Esophagus (tissue), 2 donors: ENCODE data around the gene GNG5. TPM values are rescaled to one million over a fixed set of nuclear protein-coding genes. Genes with fewer than 3 reads are reported as not detected.
"Not testable (repeated sequence)": the region's sequence is repeated elsewhere in the genome, so short reads cannot be mapped to it uniquely, and the experiment has no call there.

Experiments used
- H3K27ac ChIP-seq, 2 donors: one replicate each; pipeline ENCODE4 v1.5.1; 2013; ENCODE audit warnings: low read depth in 2 of 2, mild to moderate bottlenecking in 2 of 2, inconsistent platforms in 1 of 2, low read length in 1 of 2, moderate library complexity in 1 of 2
- H3K27me3 ChIP-seq, 2 donors: one replicate each; pipeline ENCODE4 v1.6.1; 2013; ENCODE audit warnings: low read length in 2 of 2, control low read depth in 1 of 2, mild to moderate bottlenecking in 1 of 2; ENCODE audit not compliant: insufficient read depth in 2 of 2, control insufficient read depth in 1 of 2
- H3K36me3 ChIP-seq, 2 donors: one replicate each; pipeline ENCODE4 v1.6.1; 2013; ENCODE audit warnings: low read length in 1 of 2; ENCODE audit not compliant: control insufficient read depth in 2 of 2, insufficient read depth in 2 of 2
- H3K4me1 ChIP-seq, 2 donors: one replicate each; pipeline ENCODE4 v1.6.1; 2013; ENCODE audit warnings: low read length in 1 of 2; ENCODE audit not compliant: control insufficient read depth in 2 of 2, insufficient read depth in 2 of 2
- H3K4me3 ChIP-seq, 2 donors: one replicate each; pipeline ENCODE4 v1.5.1; 2013; ENCODE audit warnings: low read length in 2 of 2, mild to moderate bottlenecking in 2 of 2, low read depth in 1 of 2, moderate library complexity in 1 of 2
- H3K9me3 ChIP-seq, 2 donors: one replicate each; pipeline ENCODE4 v1.6.1; 2013; ENCODE audit warnings: mild to moderate bottlenecking in 2 of 2, low read depth in 1 of 2, low read length in 1 of 2, moderate library complexity in 1 of 2; ENCODE audit not compliant: control insufficient read depth in 2 of 2, insufficient read depth in 1 of 2
- WGBS, 2 donors: extraction: QIAGEN DNeasy Blood & Tissue Kit; methylation state at CpG; one replicate each; pipeline ENCODE4 v1.1.7; 2013; 5-methylcytosine and 5-hydroxymethylcytosine counted together
- polyA plus RNA-seq, 2 donors: library from polyadenylated mRNA; stranded (reverse); fragments of 200-250 nt; gene quantifications; one replicate each; pipeline ENCODE4 v1.2.3, GENCODE V29; 2013
- donor health status: healthy with polysubstance abuse.
- donor health status: Bipolar disorder and iron deficiency.

Gene GNG5
- polyA plus RNA-seq, 2 donors: 104 to 121 TPM

DNA sequence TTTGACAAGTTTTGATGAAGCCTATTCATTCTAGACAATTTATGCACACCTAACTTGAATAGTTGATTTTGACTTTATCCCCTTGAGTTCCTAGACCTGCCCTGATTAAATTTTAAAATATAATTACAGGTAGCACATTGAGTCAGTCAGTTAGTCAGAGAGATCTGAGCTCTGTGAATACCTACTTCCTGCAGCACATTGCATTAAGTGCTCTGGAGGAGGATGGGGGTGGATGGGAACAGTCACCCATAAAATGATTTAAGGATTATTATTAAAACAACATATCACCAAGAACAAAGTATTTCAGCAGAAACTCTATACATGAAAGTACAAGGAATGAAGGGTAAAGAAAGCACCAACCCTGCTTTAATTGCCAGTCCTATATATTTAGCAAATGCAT is 39.1 kb downstream of the GNG5 start:
- Histone ChIP-seq H3K36me3 (no peaks in the 10 kb centered on the region), H3K9me3 (no peaks in the 10 kb centered on the region), H3K4me3 (no peak overlapping the region), H3K27ac (no peak overlapping the region), H3K4me1 (no peaks in the 10 kb centered on the region), H3K27me3 (no peaks in the 10 kb centered on the region)

DNA sequence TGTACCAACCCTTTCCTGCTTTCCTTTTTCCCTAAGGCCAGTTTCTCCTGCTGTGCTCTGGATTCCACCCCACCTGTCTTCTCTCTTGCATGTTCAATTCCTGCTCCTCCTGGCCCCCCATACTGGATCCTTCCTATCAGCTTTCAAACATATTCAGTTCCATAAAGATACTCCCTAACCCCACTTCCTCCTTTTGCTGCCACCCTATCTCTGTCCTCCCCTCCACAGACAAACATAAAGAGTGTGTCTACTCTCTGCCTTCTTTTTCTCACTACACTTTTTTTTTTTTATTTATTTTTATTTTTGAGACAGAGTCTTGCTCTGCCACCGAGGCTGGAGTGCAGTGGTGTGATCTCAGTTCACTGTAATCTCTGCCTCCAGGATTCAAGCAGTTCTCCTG is 44.3 kb downstream of the GNG5 start:
- Histone ChIP-seq H3K27me3 (no peaks in the 10 kb centered on the region), H3K9me3 (no peaks in the 10 kb centered on the region), H3K36me3 (no peaks in the 10 kb centered on the region), H3K4me3 (no peak overlapping the region), H3K27ac (no peak overlapping the region), H3K4me1 (no peaks in the 10 kb centered on the region)
- WGBS, 2 donors: 71 to 81% methylated on average over 1 of the region's 1 CpG

DNA sequence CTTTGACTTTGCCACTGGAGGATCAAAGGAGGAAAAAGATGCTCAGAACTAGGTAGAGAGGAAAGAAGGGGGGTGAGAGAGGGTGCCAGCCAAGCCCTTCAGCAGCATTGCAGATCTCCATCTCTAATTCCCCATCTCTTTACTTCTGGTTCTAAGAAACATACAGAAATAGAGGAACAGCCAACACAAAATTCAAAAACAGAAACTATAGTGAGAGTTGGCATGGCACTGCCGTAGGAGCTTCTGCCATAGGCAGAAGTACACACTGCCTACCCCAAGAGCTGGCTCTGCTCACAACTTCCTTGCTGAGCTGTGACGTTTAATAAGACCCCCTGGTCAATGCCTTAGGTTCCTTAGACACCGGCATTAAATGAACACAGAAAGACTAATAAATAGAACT is 53.9 kb downstream of the GNG5 start:
- Histone ChIP-seq H3K27ac (no peak overlapping the region), H3K4me3 (no peak overlapping the region)
- 57 to 59% methylated on average over 3 of the region's 3 CpGs for WGBS, 2 donors

DNA sequence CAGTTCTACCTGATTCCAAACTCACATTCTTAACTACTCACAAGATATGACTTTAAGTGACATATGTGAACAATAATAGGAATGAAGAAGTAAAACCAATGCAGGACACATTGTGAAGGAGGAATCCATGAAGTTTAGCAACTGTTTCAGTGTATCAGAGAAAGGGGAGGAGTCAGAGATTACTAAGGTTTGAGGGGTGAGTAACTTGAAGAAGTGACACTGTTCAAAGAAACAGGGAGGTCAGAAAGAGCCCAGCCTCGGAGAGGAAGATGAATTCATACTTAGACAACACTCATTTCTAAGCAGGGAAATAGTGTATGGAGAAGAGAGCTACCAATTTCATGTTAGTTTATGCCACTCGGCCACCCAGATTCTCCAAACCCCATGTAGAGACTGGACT is 55.5 kb downstream of the GNG5 start:
- H3K4me1 ChIP-seq: no peaks in the 10 kb centered on the region
- no peaks in the 10 kb centered on the region for H3K36me3 ChIP-seq
- WGBS, 2 donors: 73 to 83% methylated on average over 2 of the region's 2 CpGs
- no peaks in the 10 kb centered on the region for H3K9me3 ChIP-seq
- H3K27me3 ChIP-seq: no peaks in the 10 kb centered on the region
- no peak overlapping the region for H3K4me3 ChIP-seq
- no peak overlapping the region for H3K27ac ChIP-seq

More for the DNA sequence above, 53.9 kb downstream of the GNG5 start:
- Histone ChIP-seq H3K36me3 (no peaks in the 10 kb centered on the region), H3K9me3 (no peaks in the 10 kb centered on the region), H3K4me1 (no peaks in the 10 kb centered on the region), H3K27me3 (no peaks in the 10 kb centered on the region)

DNA sequence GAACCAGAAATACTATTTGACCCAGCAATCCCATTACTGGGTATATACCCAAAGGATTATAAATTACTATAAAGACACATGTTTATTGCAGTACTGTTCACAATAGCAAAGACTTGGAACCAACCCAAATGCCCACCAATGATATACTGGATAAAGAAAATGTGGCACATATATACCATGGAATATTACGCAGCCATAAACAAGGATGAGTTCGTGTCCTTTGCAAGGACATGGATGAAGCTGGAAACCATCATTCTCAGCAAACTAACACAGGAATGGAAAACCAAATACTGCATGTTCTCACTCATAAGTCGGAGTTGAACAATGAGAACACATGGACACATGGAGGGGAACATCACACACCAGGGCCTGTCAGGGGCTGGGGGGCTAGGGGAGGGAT is 57.7 kb downstream of the GNG5 start:
- not testable (repeated sequence) for H3K4me1 ChIP-seq, H3K27ac ChIP-seq, H3K4me3 ChIP-seq, H3K27me3 ChIP-seq, H3K9me3 ChIP-seq, H3K36me3 ChIP-seq
- 89 to 92% methylated on average over 3 of the region's 3 CpGs for whole genome bisulfite sequencing, 2 donors

Other genes with a start within 250 kb of the GNG5 start
- gene SAMD13, start 204.9 kb downstream of the GNG5 start, polyA plus RNA-seq: under 1 TPM; 0.45 to 0.59 TPM
- not detected for gene DNASE2B, start 108.1 kb downstream of the GNG5 start, polyA plus RNA-seq
- 10 to 100 TPM; 10.1 to 27.5 TPM for gene RPF1, start 27.3 kb downstream of the GNG5 start, polyA plus RNA-seq
- 1 to 10 TPM in 1 of 2 donors, under 1 TPM in 1; 0.48 to 1.3 TPM for gene SPATA1, start 195 bp downstream of the GNG5 start, polyA plus RNA-seq
- gene CTBS, start 67.9 kb upstream of the GNG5 start, polyA plus RNA-seq: 1 to 10 TPM; 3.2 to 6.9 TPM
- gene SSX2IP, start 183.9 kb upstream of the GNG5 start, polyA plus RNA-seq: 1 to 10 TPM; 3.4 to 4.2 TPM